Fibroblast of lung (primary cell): ENCODE results near the gene ANKS1B.

Experiments
- EZH2 ChIP-seq: IDR thresholded peaks from 2 replicates; pipeline ENCODE4 v1.5.1; 2012; ENCODE audit warnings: low read length, control low read depth, mild to moderate bottlenecking; ENCODE audit errors: missing control alignments
- TF ChIP-seq, protein P1 (sequence below), 2 donors: IDR thresholded peaks in 1 of 2; conservative IDR thresholded peaks in 1 of 2; 1 replicate in 1 of 2; 2 replicates in 1 of 2; pipeline ENCODE4 v1.5.1; 2011 to 2012; ENCODE audit warnings: low read length in 2 of 2, control low read depth in 1 of 2, inconsistent platforms in 1 of 2, low read depth in 1 of 2, mild to moderate bottlenecking in 1 of 2

- TF ChIP-seq, protein P1, sequence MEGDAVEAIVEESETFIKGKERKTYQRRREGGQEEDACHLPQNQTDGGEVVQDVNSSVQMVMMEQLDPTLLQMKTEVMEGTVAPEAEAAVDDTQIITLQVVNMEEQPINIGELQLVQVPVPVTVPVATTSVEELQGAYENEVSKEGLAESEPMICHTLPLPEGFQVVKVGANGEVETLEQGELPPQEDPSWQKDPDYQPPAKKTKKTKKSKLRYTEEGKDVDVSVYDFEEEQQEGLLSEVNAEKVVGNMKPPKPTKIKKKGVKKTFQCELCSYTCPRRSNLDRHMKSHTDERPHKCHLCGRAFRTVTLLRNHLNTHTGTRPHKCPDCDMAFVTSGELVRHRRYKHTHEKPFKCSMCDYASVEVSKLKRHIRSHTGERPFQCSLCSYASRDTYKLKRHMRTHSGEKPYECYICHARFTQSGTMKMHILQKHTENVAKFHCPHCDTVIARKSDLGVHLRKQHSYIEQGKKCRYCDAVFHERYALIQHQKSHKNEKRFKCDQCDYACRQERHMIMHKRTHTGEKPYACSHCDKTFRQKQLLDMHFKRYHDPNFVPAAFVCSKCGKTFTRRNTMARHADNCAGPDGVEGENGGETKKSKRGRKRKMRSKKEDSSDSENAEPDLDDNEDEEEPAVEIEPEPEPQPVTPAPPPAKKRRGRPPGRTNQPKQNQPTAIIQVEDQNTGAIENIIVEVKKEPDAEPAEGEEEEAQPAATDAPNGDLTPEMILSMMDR (conservative IDR thresholded peaks at IDR 0.05 in 1 of 2, IDR thresholded peaks at IDR 0.05 in 1 of 2; ENCODE audit: low read depth in 1 of 2, low read length in 2 of 2) = no peak
- TF ChIP-seq EZH2 = no peak
These were observed 904.9 kb downstream of the ANKS1B start for GRCh38 chr12:99079811-99080210.
